ENCODE data around the gene PTBP3. TPM values are rescaled to one million over a fixed set of nuclear protein-coding genes. Genes with fewer than 3 reads are reported as not detected.
"Not testable (repeated sequence)": the region's sequence is repeated elsewhere in the genome, so short reads cannot be mapped to it uniquely, and the experiment has no call there.

Gene PTBP3
- total RNA-seq, 1 donor from 2014 or later, result 44.9 TPM

GRCh38 chr9:112322701-112323377, 10.6 kb downstream of the PTBP3 start:
- DNase-seq, result no peak

GRCh38 chr9:112316258-112316943, 17.0 kb downstream of the PTBP3 start:
- DNase-seq, result no peak

- no peak for DNase-seq
Measured at GRCh38 chr9:112315331-112316257, 17.8 kb downstream of the PTBP3 start.

GRCh38 chr9:112312139-112312538, 21.3 kb downstream of the PTBP3 start:
- no peak for DNase-seq

- no peak for DNase-seq
Measured at GRCh38 chr9:112311497-112311896, 21.9 kb downstream of the PTBP3 start.

- no peak for DNase-seq
Measured at GRCh38 chr9:112310826-112311225, 22.6 kb downstream of the PTBP3 start.

- DNase-seq, result no peak
Measured at GRCh38 chr9:112308588-112308987, 24.8 kb downstream of the PTBP3 start.

GRCh38 chr9:112301420-112301819, 32.0 kb downstream of the PTBP3 start:
- DNase-seq, result no peak

GRCh38 chr9:112299514-112299913, 33.9 kb downstream of the PTBP3 start:
- no peak for DNase-seq

- DNase-seq, result no peak
Measured at GRCh38 chr9:112296929-112297328, 36.5 kb downstream of the PTBP3 start.

- DNase-seq, result no peak
Measured at GRCh38 chr9:112295174-112295573, 38.2 kb downstream of the PTBP3 start.

GRCh38 chr9:112288029-112288428, 45.4 kb downstream of the PTBP3 start:
- DNase-seq, result no peak

- no peak for DNase-seq
Measured at GRCh38 chr9:112286926-112287325, 46.5 kb downstream of the PTBP3 start.

GRCh38 chr9:112285056-112285455, 48.4 kb downstream of the PTBP3 start:
- DNase-seq, result no peak

GRCh38 chr9:112283582-112284253, 49.7 kb downstream of the PTBP3 start:
- DNase-seq, result no peak

- not testable (repeated sequence) for DNase-seq
Measured at GRCh38 chr9:112282841-112283240, 50.6 kb downstream of the PTBP3 start.

GRCh38 chr9:112280904-112281303, 52.5 kb downstream of the PTBP3 start:
- no peak for DNase-seq

GRCh38 chr9:112279501-112279900, 53.9 kb downstream of the PTBP3 start:
- DNase-seq, result no peak

- DNase-seq, result no peak
Measured at GRCh38 chr9:112278152-112278551, 55.3 kb downstream of the PTBP3 start.

- no peak for DNase-seq
Measured at GRCh38 chr9:112274600-112274999, 58.8 kb downstream of the PTBP3 start.

GRCh38 chr9:112273876-112274275, 59.5 kb downstream of the PTBP3 start:
- no peak for DNase-seq

GRCh38 chr9:112271466-112272098, 61.8 kb downstream of the PTBP3 start:
- DNase-seq, result no peak
